ENCODE measurements around the gene ADARB2.
"Not testable (repeated sequence)": the region's sequence is repeated elsewhere in the genome, so short reads cannot be mapped to it uniquely, and the experiment has no call there.

Gene ADARB2

DNA sequence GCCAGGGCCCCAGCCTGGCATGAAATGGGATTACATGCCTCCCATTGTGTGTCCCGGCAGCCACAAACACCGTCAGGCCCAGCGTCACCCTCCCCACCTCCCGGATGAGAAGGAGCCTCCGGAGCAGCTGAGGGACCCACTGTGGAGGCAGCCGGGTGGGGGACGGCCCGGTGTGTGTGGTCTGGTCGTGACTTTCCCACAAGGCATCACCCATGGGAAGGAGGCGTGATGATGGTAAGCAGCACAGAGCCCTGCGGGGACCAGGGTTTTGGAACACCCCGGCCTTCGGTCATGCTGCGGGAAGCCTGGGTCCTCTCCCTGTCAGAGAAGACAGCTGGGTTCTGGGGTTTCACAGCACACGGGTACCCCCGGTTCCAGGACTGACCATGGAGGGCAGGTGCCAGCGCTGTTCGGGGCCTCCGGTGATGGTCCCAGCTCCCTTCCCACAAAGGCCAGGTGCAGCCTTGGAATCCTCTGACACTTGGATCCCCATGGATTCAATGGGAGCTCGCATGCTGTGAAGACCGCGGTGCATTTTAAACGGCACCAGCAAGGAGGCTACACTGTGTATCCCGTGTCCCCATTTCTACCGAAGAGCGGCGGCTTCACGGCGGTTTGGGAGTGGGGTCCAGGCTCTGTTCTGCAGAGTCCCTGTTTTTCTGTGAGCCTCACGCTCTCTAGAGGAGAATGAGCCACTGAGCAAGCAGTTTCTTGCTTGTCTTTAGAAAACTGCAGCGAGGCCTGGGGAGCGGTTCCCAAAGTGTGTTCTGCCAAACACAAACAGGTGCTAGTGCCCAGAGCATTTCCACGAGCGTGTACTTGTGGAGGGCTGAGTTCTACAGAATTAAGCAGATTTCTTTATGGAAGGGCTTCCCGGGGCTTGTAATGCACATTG lies 336.0 kb downstream of the ADARB2 start:
- FAIRE-seq: no peak

DNA sequence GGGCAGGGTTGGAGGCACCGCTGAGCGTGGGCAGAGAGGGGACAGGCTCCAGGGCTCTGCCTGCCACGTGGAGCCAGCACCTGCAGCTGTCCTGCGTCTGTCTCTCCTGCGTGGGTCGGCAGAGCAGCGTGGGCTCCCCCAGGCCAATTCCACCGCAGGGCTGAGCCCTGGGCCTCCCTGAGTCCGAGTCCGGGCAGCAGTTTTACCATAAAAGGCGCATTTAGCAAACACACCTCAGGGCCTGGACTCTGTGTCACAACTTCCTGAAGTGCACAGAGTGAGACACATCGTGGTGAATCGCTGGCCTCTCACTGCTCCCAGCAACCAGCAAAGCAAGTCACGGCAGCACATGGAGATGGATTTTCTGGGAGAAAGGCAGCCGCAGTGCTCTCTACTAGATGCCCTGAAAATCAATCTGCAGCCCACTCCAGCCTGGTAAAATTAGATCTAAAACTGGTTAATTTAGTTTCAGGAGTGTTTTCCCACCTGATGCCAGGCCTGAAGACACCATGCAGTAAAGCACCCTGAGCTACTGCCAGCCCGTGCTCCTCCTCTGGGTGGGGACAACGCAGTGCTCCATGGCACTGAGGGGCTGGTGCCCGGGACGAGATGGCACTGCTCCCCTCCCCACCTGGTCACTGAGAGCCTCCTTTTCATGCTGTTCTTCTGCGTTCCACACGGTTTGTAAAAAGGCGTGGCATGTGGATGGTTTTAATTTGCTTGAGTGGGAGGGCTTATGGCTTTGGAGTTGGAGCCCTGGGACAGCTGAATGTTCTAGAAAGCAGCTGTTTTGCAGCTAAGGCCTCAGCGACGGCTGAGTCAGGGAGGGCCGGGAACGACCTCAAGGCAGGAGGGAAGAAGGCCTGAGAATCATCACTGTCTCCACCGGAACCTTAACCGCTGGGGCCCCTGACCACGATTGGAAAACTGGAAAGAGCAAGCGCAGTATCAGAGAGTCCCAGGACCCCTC lies 336.9 kb downstream of the ADARB2 start:
- FAIRE-seq: no peak

DNA sequence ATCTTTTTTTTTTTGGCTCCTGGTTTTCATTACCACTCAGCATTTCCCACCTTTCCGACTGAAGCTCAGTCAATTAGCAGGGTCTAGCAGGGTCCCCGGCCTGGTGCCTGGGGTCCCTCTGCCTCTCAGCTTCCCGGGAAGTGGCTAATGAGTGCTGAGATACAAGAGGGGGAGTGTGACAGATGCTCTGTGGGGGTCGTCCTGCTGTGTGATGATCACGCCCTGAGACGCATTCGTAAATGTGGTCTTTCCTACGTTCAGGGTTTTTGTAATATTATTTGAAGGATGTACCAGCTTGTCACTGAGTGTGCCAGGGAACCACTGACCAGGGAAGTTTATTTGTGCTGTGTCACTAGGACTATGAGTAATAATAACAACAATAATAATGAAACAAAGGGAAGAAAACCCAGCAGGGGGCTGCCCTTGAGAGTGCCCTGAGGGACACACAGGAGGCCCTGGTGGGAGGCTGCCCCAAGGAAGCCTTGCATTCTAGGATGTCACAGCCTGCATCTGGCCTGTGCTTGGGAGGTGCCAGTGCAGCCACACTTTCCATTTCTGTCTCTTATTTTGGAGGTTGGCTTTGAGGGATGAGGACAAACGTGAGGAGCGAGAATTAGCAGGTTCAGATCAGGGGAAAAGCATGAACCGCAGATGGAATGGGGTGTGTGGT lies 337.8 kb downstream of the ADARB2 start:
- no peak for FAIRE-seq

DNA sequence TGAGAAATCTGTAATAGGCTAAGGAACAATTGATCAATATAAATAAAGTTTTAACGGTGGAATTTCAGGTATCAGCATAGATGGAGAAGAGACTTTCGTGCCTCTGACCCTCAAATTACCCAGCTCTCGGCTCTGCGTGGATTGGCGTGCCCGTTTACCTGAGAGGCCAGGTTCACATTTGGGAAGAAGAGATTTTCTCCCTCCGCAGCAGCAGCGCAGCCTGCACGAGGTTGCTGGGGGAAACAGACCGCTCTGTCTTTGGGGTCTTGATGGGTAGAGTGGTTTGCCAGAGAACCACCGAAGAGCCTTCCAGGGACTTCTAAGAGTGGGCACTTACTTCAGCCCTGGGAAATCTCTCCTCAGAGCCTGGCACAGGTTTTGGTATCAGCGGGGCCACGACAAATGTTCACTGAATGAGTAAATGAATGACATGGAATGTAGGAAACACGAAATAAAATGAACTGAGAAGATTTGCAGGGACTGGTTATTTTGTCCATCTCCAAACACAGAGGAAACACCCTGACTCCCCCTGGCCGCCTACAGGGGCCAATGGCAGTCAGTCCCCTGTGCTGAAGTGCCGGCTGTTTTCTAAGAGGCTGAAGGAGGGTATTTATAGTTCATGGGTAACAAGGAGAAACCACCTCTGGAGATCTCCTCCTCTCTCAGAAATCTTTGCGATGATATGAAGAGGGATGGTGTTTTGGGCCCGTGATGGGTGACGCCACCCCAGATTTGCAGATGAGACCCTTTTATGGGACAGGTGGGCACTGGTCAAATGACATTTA lies 338.5 kb downstream of the ADARB2 start:
- FAIRE-seq: no peak

DNA sequence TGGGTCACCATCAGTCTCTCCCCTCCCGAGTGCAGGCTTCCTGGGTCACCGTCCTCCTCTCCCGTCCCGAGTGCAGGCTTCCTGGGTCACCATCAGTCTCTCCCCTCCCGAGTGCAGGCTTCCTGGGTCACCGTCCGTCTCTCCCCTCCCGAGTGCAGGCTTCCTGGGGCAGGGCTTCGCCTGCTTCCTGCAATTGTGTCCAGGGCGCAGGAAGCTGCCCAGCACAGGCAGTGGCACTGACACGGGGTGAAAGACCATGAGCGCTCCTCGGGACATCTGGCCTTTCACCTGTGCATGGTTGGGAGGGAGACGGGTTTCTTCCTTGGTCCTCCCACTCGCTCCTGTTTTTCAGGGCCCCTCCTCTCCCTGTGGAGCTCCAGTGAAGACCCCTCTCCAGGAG lies 339.2 kb downstream of the ADARB2 start:
- FAIRE-seq: not testable (repeated sequence)

DNA sequence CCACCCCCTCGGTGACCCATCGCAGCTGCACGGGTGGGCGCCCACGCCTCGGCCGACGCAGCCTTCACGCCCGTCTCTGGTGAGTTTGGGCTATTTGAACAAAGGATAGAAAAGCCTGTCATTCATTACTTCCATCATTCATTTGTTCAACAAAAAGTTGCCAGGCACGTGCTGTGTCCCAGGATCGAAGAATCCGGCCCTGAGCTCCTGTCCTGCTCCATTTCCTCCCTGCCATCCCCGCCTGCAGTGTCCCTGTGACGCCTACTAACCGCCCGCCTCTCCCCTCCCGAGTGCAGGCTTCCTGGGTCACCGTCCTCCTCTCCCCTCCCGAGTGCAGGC lies 341.1 kb downstream of the ADARB2 start:
- FAIRE-seq: no peak

DNA sequence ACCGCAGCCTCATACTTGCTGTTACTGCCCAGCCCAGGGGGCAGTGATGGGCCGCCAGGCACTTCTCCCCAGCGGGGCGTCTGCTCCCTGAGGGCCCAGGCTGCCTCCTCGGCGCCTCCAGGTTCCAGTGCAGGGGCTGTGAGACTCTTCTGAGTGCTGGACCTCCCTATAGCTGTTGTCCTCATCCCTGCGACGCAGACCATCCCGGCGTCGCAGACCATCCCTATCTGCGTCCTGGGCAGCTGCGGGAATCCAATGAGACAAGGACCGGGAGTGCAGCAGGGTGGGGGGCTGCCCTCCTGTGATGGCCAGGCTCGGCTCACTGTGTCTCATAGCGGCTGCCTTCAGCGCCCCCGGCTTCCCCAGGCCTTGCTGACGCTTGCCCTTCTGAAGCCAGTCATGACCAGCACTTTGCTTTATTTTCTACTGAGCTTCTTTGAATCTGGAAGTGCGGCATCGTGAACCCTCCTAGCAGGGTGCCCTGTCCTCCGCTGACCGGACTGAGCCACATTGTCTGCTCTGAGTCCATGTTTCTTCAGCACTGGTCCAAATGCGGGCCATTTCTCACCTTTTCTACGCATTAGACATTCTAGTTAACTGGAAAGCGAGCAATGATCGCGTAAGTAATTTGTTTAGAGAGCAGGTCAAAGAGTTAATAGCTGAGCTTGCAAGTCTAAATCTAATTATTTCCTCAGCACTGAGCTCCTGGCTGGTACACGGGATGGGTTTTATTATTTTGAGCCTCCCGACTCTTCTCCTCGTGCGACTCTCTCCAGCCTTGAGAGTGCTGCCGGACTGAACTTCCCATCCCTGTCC lies 341.6 kb downstream of the ADARB2 start:
- FAIRE-seq: no peak

DNA sequence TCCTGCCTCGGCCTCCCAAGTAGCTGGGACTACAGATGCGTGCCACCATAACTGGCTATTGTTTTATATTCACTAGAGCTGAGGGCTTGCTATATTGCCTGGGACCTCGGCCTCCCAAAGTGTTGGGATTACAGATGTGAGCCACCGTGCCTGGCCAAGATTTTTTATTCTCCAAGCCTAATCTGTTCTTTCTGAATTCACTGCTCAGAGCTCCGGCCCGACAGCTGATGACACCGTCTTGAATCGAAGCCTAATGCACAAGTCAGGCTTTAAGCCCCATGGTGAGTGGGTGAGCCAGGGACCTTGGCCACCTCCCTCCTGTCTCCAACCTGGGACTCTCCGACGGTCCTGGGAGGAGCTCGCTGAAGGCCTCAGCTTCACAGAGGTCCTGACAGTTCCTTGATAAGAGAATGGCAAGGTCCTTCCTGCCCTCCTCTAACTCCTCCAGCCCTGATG lies 342.3 kb downstream of the ADARB2 start:
- FAIRE-seq: no peak

DNA sequence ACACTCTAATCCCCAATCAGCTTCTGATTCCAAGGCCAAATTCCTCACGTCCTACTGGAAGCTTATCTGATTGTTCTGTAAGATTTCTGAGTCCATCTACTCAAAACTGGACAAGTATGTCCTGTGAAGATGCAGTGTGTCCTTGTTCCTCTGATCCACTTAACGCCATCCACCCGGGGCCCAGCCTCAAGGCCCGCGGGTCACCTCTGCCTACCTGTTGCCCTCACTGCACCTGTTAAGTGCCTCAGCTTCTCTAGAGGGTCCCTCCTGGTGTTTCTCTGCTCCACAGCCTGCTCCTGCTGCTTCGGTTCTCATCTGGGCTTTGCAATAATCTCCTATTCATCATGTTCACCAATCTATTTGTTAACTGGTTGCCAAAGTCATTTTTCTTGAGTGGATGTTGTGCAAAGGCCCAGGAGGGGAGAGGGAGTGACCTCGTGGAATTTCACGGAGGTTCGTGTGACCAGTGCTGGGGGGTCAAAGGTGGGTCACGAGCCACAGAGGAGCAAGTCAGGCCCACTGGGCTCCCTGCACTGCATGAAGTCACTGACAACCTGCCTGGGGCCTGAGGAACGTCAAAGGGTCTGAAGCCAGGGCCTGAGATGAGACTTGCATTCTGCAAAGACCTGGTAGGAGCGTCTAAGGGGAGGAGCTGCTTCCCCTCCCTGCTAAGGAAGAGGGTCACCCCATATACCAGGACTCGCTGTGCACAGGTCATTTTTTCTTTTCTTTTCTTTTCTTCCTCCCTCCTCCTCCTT lies 343.0 kb downstream of the ADARB2 start:
- FAIRE-seq: no peak

DNA sequence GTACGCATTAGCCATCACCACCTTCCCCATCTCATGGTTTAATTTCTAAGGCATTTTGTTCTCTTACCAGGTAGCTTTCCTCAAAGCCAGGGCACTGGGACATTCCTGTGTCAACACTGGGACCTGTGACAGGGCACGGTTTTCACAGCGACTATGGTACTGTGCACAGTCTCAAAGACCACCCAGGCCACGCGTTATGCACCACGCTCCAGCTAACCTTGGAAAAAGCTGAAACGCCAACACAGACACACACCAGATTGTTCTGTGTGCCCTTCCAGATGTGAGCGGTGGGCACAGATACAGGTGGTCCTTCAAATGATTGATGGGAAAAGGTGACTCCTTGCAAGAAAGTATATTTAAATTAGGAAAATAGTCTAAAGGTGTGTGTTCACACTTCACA lies 343.8 kb downstream of the ADARB2 start:
- FAIRE-seq: no peak

DNA sequence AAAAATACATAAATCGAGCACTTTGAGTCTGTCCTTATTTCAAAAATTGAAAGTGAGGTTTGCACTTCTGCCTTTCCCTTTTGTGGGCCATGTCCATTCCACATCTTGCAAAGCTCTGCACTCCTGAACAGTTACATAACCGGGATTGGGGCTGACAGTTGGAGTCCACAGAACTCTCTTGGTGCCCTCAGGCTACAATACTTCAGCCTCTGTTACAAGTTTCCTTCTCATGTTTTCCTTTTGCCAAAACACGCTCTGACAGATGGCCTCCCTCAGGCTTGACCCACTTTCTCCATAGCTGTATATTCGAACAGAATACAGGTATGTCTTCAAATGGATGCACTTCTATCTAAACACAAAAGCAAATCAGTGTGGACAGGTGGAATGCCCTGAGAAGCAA lies 345.2 kb downstream of the ADARB2 start:
- FAIRE-seq: no peak

DNA sequence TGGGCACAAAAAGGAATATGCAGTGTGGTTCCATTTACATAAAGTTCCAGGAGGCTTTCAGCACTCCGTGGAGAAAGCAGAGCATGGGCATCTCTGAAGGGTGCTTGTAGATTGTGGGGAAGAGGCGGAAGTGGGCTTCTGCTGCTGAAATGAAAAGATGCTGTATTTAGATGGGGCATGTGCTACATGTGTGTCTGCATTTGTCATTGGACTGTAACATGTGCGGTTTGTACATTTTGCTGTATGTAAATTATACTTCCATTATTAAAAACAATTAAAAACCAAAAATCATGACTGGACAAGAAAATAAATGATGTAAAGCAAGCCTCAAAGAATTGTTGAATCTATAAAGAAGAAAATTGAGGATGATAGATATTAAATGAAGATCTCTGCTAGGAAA lies 347.1 kb downstream of the ADARB2 start:
- no peak for FAIRE-seq

DNA sequence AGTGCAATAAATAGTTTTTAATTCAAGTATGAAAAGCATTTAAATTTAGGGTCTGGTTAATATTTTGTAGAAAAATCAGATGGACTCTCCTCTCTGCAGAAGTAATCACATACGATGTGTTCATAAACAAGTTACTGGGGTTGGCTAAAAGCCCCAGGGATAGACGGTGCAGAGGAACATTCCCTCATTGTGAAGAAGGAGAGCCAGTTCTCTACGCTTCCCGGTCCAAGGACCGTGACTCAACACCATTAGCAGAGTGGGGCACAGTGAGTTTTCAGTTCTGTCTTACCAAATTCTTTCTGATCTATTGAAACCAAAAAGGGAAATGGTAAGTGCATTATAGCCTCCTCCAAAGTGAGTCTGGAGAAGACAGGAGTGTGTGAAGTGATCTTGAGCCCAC lies 353.3 kb downstream of the ADARB2 start:
- no peak for FAIRE-seq

DNA sequence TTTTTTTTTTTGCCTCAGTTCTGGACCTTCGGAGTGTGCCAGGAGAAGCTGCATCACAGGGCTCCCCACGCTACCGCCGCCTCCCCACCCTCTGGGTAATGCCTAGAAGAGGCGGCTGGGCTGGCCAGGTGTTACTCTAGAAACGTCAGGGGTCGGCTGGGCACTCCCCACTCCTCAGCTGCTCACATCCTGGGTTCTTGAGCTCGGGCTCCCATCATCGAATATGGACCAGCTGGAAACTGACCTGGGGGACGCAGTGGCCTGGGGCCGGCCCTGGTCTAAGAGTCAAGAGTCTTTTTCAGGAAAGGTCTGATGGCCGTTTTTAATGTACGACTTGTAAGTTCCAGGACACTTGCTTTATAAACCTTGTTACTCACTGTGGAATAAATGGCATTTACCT lies 354.6 kb downstream of the ADARB2 start:
- FAIRE-seq: no peak

DNA sequence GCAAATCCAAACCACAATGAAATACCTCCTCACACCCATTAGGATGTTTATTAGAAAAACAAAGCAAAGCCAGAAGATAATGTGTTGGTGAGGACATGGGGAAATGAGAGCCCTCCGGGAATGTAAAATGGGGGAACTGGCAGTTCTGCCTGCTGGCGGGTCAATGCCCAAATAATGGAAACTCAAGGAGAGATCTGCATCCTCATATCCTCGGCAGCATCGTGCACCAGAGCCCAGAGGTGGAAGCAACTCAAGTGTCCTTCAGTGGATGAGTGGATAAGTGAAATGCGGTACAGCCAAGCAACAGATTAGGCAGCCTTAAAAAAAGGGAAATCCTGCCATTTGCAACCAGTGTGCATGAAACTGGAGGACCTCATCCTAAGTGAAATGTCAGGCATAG lies 356.0 kb downstream of the ADARB2 start:
- no peak for FAIRE-seq

DNA sequence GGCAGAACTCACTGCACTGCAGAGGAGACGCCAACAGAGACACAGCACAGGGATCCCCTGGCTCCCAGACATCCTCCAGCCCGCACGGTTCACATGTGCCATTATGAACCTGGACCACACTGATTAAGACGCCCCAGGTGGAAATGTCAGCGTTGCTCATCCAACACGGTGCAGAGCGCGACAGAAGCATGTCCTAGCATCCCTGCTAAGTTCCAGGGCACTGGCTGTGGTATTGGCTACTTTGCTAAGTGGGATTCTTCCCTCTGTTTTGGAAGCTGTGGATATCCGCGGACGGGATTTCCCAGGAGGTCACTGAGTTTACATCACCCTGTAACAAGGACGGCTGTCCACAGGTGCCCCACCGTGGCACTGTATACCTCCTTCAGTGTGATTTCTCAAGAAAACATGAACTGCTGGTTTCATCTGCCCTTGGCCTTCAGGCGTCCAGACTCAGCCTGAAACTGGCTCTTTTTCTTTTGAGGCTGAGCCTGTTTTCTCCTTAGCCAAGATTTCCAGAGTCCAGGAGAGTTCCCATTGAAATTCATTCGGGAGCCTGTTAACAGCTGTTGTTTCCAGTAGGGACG lies 357.1 kb downstream of the ADARB2 start:
- FAIRE-seq: no peak

DNA sequence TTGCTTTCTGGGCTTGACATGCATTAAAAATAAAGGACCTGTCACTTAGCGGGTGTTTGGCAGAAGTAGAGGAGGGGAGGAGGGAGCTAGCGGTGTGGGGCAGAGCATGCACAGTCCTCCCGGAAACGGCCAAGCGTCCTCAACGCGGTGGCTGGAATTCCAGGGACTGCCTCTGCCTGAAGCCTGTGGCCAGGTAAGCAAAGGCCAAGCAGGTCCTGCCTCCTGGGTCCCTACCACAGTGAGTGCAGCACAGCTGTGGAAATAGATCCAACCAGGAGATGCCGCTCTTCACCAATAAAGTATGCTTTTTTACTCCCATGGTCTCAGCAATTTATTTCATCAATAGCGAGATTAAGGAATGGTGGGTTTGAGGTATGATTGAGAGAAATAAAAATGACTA lies 357.7 kb downstream of the ADARB2 start:
- no peak for FAIRE-seq

DNA sequence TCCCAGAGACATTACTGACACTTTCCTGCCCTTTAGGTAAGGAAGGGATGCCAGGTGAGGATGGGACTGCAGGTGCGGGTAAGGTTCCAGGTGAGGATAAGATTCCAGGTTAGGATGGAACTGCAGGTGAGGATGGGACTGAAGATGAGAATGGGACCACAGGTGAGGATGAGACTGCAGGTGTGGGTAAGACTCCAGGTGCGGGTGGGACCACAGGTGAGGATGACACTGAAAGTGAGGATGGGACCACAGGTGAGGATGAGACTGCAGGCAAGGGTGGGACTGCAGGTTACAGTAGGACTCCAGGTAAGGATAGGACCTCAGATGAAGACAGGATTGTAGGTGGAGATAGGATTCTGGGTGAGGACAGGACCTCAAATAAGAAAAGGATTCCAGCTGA lies 358.9 kb downstream of the ADARB2 start:
- no peak for FAIRE-seq

DNA sequence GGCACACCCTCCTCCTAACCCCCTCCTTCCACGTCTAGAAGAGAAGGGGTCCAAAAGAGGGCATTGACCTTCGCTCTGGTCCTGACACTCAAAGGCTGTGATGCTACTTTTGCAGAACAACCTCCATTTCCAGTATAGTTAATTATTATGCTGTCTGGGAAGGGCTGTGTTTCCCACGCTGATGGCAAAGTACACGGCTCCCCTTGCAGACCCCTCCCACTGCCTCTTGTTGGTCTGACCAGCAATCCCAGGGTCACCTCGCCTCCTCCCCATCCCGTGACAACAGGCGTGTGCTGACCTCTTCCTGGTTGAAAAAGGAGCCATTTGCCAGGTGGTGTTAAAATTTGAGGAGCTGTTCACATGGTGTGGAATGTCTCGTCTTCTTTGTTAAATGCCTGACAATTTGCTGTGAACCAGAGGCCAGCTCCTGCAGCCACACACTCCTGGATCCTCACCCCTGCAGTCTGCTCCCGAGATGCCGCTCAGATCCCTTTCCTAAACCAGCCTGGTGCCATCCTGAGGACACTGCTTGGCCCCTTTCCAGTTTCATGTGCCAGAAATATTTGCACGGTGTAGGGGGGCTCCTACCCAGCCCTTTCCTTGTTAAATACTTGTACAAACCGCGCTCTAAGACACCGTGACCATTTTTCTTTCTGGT lies 359.5 kb downstream of the ADARB2 start:
- FAIRE-seq: no peak

DNA sequence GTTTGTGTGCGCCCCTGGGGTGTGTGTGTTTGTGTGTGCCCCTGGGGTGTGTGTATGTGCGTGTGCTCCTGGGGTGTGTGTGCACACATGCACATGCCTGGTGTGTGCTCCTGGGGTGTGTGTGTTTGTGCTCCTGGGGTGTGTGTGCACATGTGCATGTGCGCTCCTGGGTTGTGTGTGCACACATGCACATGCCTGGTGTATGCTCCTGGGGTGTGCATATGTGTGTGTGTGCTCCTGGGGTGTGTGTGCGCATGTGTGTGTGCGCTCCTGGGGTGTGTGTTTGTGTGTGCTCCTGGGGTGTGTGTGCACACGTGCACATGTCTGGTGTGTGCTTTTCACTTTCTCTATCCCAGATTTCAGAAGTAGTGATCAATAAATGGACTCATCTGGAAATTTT lies 360.1 kb downstream of the ADARB2 start:
- FAIRE-seq: no peak
